Lung microvascular endothelial cell (primary cell): Measurements from ENCODE around the gene LCA5L. TPM values are rescaled to one million over a fixed set of nuclear protein-coding genes. Genes with fewer than 3 reads are reported as not detected.
"Not testable (repeated sequence)": the region's sequence is repeated elsewhere in the genome, so short reads cannot be mapped to it uniquely, and the experiment has no call there.

Experiments
- DNase-seq, 2 donors: peaks; one replicate each; pipeline versions ENCODE4 v3.0.0 to v3.0.0-alpha.2; 2010; ENCODE audit warnings: low read depth in 2 of 2
- total RNA-seq: library from RNA; depleted of rRNA; stranded (reverse); fragments of >200 nt; gene quantifications from 2 replicates; pipeline ENCODE4 v1.2.1, GENCODE V29; 2014

LCA5L gene
- total RNA-seq, 1 donor from 2014 or later: 0.40 TPM

- peak; percentile 84 to 87 for DNase-seq
Measured at GRCh38 chr21:39388038-39388810, 57.4 kb downstream of the LCA5L start.

GRCh38 chr21:39387461-39388037, 58.0 kb downstream of the LCA5L start:
- peak; percentile 84 to 92 for DNase-seq

GRCh38 chr21:39386899-39387298, 58.7 kb downstream of the LCA5L start:
- no peak for DNase-seq

GRCh38 chr21:39386194-39386593, 59.4 kb downstream of the LCA5L start:
- peak in 1 of 2 donors; percentile 20 for DNase-seq

- DNase-seq: peak; percentile 84 to 87
Measured at GRCh38 chr21:39385299-39386145, 60.1 kb downstream of the LCA5L start.

GRCh38 chr21:39384674-39385298, 60.8 kb downstream of the LCA5L start:
- DNase-seq: peak in 1 of 2 donors; percentile 77

- DNase-seq: not testable (repeated sequence)
Measured at GRCh38 chr21:39382096-39382495, 63.5 kb downstream of the LCA5L start.

- peak in 1 of 2 donors; percentile 1 for DNase-seq
Measured at GRCh38 chr21:39381009-39381408, 64.6 kb downstream of the LCA5L start.

GRCh38 chr21:39379986-39380891, 65.3 kb downstream of the LCA5L start:
- DNase-seq: peak; percentile 97 to 98

- peak in 1 of 2 donors; percentile 63 for DNase-seq
Measured at GRCh38 chr21:39377444-39378050, 68.0 kb downstream of the LCA5L start.

GRCh38 chr21:39375446-39375845, 70.1 kb downstream of the LCA5L start:
- DNase-seq: no peak

GRCh38 chr21:39374046-39374445, 71.5 kb downstream of the LCA5L start:
- no peak for DNase-seq

GRCh38 chr21:39373634-39374033, 71.9 kb downstream of the LCA5L start:
- DNase-seq: peak; percentile 61 to 73

GRCh38 chr21:39369896-39370288, 75.7 kb downstream of the LCA5L start:
- not testable (repeated sequence) for DNase-seq

GRCh38 chr21:39367783-39368182, 77.8 kb downstream of the LCA5L start:
- DNase-seq: no peak

- no peak for DNase-seq
Measured at GRCh38 chr21:39366563-39366962, 79.0 kb downstream of the LCA5L start.

GRCh38 chr21:39364949-39365348, 80.6 kb downstream of the LCA5L start:
- no peak for DNase-seq

- no peak for DNase-seq
Measured at GRCh38 chr21:39363607-39364555, 81.7 kb downstream of the LCA5L start.

- DNase-seq: no peak
Measured at GRCh38 chr21:39362733-39363132, 82.8 kb downstream of the LCA5L start.
